Calu3 (cell line): Measurements from ENCODE around the gene ZNF616. TPM values are rescaled to one million over a fixed set of nuclear protein-coding genes. Genes with fewer than 3 reads are reported as not detected.

ENCODE experiments used
- BruUV-seq: library from RNA; stranded (reverse); fragments of 400-500 nt; replicated peaks from 2 replicates; lab custom pipeline; 2021; lab: Mats Ljungman, UMichigan
- CTCF ChIA-PET: fragments of 300-600 bp; sonication (Branson Sonifier 250); formaldehyde crosslinking; loops from one replicate; lab custom pipeline; 2022; ENCODE audit warnings: antibody characterized with exemption; lab: Charles Lee
- DNase-seq: peaks from one replicate; pipeline ENCODE4 v3.0.0; 2022
- H3K27ac Mint-ChIP-seq: one replicate; pipeline ENCODE4 v1.8.0; 2022; ENCODE audit warnings: mixed read lengths; ENCODE audit not compliant: unreplicated experiment
- H3K27me3 Mint-ChIP-seq: one replicate; pipeline ENCODE4 v1.8.0; 2022; ENCODE audit warnings: mixed read lengths; ENCODE audit not compliant: unreplicated experiment
- H3K36me3 Mint-ChIP-seq: one replicate; pipeline ENCODE4 v1.8.0; 2022; ENCODE audit warnings: mild to moderate bottlenecking, moderate library complexity, mixed read lengths; ENCODE audit not compliant: insufficient read depth, unreplicated experiment
- H3K4me1 Mint-ChIP-seq: one replicate; pipeline ENCODE4 v1.8.0; 2022; ENCODE audit warnings: mild to moderate bottlenecking, low read depth, mixed read lengths; ENCODE audit not compliant: unreplicated experiment
- H3K4me3 Mint-ChIP-seq: one replicate; pipeline ENCODE4 v1.8.0; 2022; ENCODE audit warnings: mild to moderate bottlenecking, low read depth, moderate library complexity, mixed read lengths; ENCODE audit not compliant: unreplicated experiment
- H3K9me3 Mint-ChIP-seq: one replicate; pipeline ENCODE4 v1.8.0; 2022; ENCODE audit warnings: low read depth, mixed read lengths; ENCODE audit not compliant: unreplicated experiment
- CTCF ChIP-seq: fragments of 200-600 bp; IDR thresholded peaks from one replicate; pipeline ENCODE4 v1.8.0; 2022; ENCODE audit warnings: antibody characterized with exemption; ENCODE audit not compliant: unreplicated experiment
- intact Hi-C: fragments of 100-400 bp; cut with micrococcal nuclease; formaldehyde crosslinking; loops from one replicate; pipeline ENCODE4 v1.10.0; 2022; ENCODE audit not compliant: unreplicated experiment
- total RNA-seq: library from RNA; stranded (reverse); gene quantifications from 2 replicates; pipeline ENCODE4 v1.2.3, GENCODE V29; 2022

ZNF616 gene
- total RNA-seq, 1 experiment from 2014 or later, result 8.9 TPM

GRCh38 chr19:52069653-52070052, 70.1 kb downstream of the ZNF616 start:
- no peak for TF ChIP-seq CTCF
- Mint-ChIP-seq H3K27me3 (no peaks in the 10 kb centered on the region), H3K27ac (no peak overlapping the region), H3K9me3 (peaks cover 31% of the 10 kb centered on the region), H3K36me3 (peaks cover 63% of the 10 kb centered on the region), H3K4me3 (no peak overlapping the region), H3K4me1 (no peaks in the 10 kb centered on the region)
- intact Hi-C loops, result no loop called here
- no peak for DNase-seq
- BruUV-seq, result no TSS peak
- CTCF ChIA-PET, result interaction anchor here (0.6 kb wide), 1 partner anchor 10 kb away, joined by 7 read pairs; no protein-coding TSS in a partner anchor

DNA sequence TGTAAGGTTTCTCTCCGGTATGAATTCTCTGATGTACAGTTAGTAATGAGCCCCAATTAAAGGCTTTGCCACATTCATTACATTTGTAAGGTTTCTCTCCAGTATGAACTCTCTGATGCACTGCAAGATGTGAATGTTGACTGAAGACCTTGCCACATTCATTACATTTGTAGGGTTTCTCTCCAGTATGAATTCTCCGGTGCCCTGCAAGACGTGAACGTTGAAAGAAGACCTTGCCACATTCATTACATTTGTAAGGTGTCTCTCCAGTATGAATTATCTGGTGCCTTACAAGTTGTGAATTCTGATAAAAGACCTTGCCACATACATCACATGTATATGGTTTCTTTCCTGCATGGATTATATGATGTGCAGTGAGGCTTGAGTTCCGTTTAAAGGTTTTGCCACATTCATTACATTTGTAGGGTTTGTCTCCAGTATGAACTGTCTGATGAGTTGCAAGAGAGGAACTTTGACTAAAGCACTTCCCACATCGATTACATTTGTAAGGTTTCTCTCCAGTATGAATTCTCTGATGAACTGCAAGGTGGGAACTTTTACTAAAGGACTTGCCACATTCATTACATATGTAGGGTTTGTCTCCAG, 73.4 kb downstream of the ZNF616 start:
- CTCF ChIA-PET, result no interaction called here
- no peak for DNase-seq
- TF ChIP-seq CTCF, result no peak
- Mint-ChIP-seq H3K36me3 (peaks cover 57% of the 10 kb centered on the region), H3K4me1 (no peaks in the 10 kb centered on the region), H3K4me3 (no peak overlapping the region), H3K27ac (no peak overlapping the region), H3K27me3 (no peaks in the 10 kb centered on the region), H3K9me3 (peaks cover 28% of the 10 kb centered on the region)
- intact Hi-C loops, result no loop called here
- BruUV-seq, result no TSS peak

DNA sequence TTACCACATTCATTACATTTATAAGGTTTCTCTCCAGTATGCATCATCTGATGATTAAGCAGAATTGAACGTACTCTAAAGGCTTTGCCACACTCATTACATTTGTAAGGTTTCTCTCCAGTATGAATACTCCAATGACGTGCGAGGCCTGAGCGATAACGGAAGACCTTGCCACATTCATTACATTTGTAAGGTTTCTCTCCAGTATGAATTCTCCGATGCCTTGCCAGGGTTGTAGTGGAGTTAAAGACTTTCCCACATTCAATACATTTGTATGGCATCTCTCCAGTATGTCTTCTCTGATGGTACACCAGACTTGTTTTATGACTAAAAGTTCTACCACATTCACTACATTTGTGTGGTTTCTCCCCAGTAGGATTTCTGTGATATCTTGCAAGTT, 74.3 kb downstream of the ZNF616 start:
- Mint-ChIP-seq H3K27me3 (no peaks in the 10 kb centered on the region), H3K27ac (peak overlapping the region; percentile 26), H3K4me3 (no peak overlapping the region), H3K9me3 (peaks cover 22% of the 10 kb centered on the region), H3K4me1 (no peaks in the 10 kb centered on the region), H3K36me3 (peaks cover 51% of the 10 kb centered on the region)
- DNase-seq, result no peak
- CTCF ChIA-PET, result no interaction called here
- no peak for TF ChIP-seq CTCF
- no TSS peak for BruUV-seq
- intact Hi-C loops, result no loop called here

Other genes starting within 250 kb of the ZNF616 start
- gene ZNF649, start 234.9 kb downstream of the ZNF616 start, total RNA-seq, result 14.6 and 15.5 TPM in 2 replicates
- 7.2 and 9.3 TPM in 2 replicates for gene ZNF613, start 212.5 kb downstream of the ZNF616 start, total RNA-seq
- gene ZNF350, start 153.1 kb downstream of the ZNF616 start, total RNA-seq, result 10.7 and 14.0 TPM in 2 replicates
- 5.3 and 7.3 TPM in 2 replicates for gene ZNF615, start 131.7 kb downstream of the ZNF616 start, total RNA-seq
- 9.5 and 10.3 TPM in 2 replicates for gene ZNF614, start 111.6 kb downstream of the ZNF616 start, total RNA-seq
- 16.0 TPM in 2 replicates for gene ZNF432, start 91.1 kb downstream of the ZNF616 start, total RNA-seq
- 37.6 and 39.8 TPM in 2 replicates for gene ZNF841, start 44.2 kb downstream of the ZNF616 start, total RNA-seq
- 11.3 and 12.0 TPM in 2 replicates for gene ZNF836, start 31.7 kb upstream of the ZNF616 start, total RNA-seq
- gene PPP2R1A, start 50.1 kb upstream of the ZNF616 start, total RNA-seq, result 288 and 291 TPM in 2 replicates
- gene ZNF766, start 129.6 kb upstream of the ZNF616 start, total RNA-seq, result 26.6 and 28.3 TPM in 2 replicates
- gene ZNF480, start 157.2 kb upstream of the ZNF616 start, total RNA-seq, result 4.9 and 5.1 TPM in 2 replicates
- not detected in 2 replicates for gene ZNF610, start 196.3 kb upstream of the ZNF616 start, total RNA-seq
- gene ZNF880, start 230.0 kb upstream of the ZNF616 start, total RNA-seq, result not detected in 2 replicates